Measurements from ENCODE around the gene CIPC. TPM values are rescaled to one million over a fixed set of nuclear protein-coding genes. Genes with fewer than 3 reads are reported as not detected.

CIPC gene
- total RNA-seq, 2 donors from 2014 or later: 11.2 to 13.4 TPM

- H3K4me3 Mint-ChIP-seq: peak overlapping the region; percentile 97
- H3K27me3 Mint-ChIP-seq: no peaks in the 10 kb centered on the region
- no peaks in the 10 kb centered on the region for H3K9me3 ChIP-seq (ENCODE audit: control insufficient read depth, low read length, poor library complexity, severe bottlenecking)
- H3K36me3 Mint-ChIP-seq (ENCODE audit: low read depth): peaks cover 4% of the 10 kb centered on the region
- peaks cover 42% of the 10 kb centered on the region for H3K4me1 Mint-ChIP-seq
- DNase-seq: no peak
- H3K27ac Mint-ChIP-seq: peak overlapping the region; percentile 97
- ATAC-seq: no peak
These were observed 1.5 kb downstream of the CIPC start for GRCh38 chr14:77099425-77100167.

- ATAC-seq (no peak), DNase-seq (no peak)
- H3K27ac Mint-ChIP-seq: peak overlapping the region; percentile 51
- peak overlapping the region; percentile 25 for H3K4me3 Mint-ChIP-seq
- no peaks in the 10 kb centered on the region for H3K9me3 ChIP-seq (ENCODE audit: control insufficient read depth, low read length, poor library complexity, severe bottlenecking)
- H3K4me1 Mint-ChIP-seq: peaks cover 40% of the 10 kb centered on the region
- H3K27me3 Mint-ChIP-seq: no peaks in the 10 kb centered on the region
- peaks cover 4% of the 10 kb centered on the region for H3K36me3 Mint-ChIP-seq (ENCODE audit: low read depth)
These were observed 2.9 kb downstream of the CIPC start for GRCh38 chr14:77100961-77101360.

GRCh38 chr14:77102154-77102553, 4.1 kb downstream of the CIPC start:
- H3K4me1 Mint-ChIP-seq: peaks cover 40% of the 10 kb centered on the region
- H3K27ac Mint-ChIP-seq: no peak overlapping the region
- no peaks in the 10 kb centered on the region for H3K9me3 ChIP-seq (ENCODE audit: control insufficient read depth, low read length, poor library complexity, severe bottlenecking)
- peaks cover 4% of the 10 kb centered on the region for H3K36me3 Mint-ChIP-seq (ENCODE audit: low read depth)
- no peaks in the 10 kb centered on the region for H3K27me3 Mint-ChIP-seq
- ATAC-seq: no peak
- H3K4me3 Mint-ChIP-seq: no peak overlapping the region
- DNase-seq: no peak

- no peaks in the 10 kb centered on the region for H3K27me3 Mint-ChIP-seq
- ATAC-seq (no peak), DNase-seq (no peak)
- no peak overlapping the region for H3K4me3 Mint-ChIP-seq
- H3K27ac Mint-ChIP-seq: no peak overlapping the region
- peaks cover 32% of the 10 kb centered on the region for H3K4me1 Mint-ChIP-seq
- no peaks in the 10 kb centered on the region for H3K9me3 ChIP-seq (ENCODE audit: control insufficient read depth, low read length, poor library complexity, severe bottlenecking)
- peaks cover 8% of the 10 kb centered on the region for H3K36me3 Mint-ChIP-seq (ENCODE audit: low read depth)
These were observed 5.4 kb downstream of the CIPC start for GRCh38 chr14:77103475-77103874.

- ATAC-seq (no peak), DNase-seq (no peak)
- H3K9me3 ChIP-seq (ENCODE audit: control insufficient read depth, low read length, poor library complexity, severe bottlenecking): no peaks in the 10 kb centered on the region
- H3K4me1 Mint-ChIP-seq: peaks cover 31% of the 10 kb centered on the region
- no peaks in the 10 kb centered on the region for H3K27me3 Mint-ChIP-seq
- peaks cover 9% of the 10 kb centered on the region for H3K36me3 Mint-ChIP-seq (ENCODE audit: low read depth)
- H3K27ac Mint-ChIP-seq: peak overlapping the region; percentile 62
- H3K4me3 Mint-ChIP-seq: no peak overlapping the region
These were observed 5.9 kb downstream of the CIPC start for GRCh38 chr14:77103951-77104350.

- no peaks in the 10 kb centered on the region for H3K9me3 ChIP-seq (ENCODE audit: control insufficient read depth, low read length, poor library complexity, severe bottlenecking)
- Mint-ChIP-seq H3K27ac (peak overlapping the region; percentile 62), H3K4me3 (no peak overlapping the region), H3K36me3 (ENCODE audit: low read depth) (peaks cover 10% of the 10 kb centered on the region), H3K27me3 (no peaks in the 10 kb centered on the region), H3K4me1 (peaks cover 28% of the 10 kb centered on the region)
- no peak for DNase-seq
- ATAC-seq: no peak
These were observed 6.3 kb downstream of the CIPC start for GRCh38 chr14:77104393-77104792.

GRCh38 chr14:77105145-77105939, 7.3 kb downstream of the CIPC start:
- Mint-ChIP-seq H3K4me3 (no peak overlapping the region), H3K4me1 (peaks cover 23% of the 10 kb centered on the region), H3K36me3 (ENCODE audit: low read depth) (peaks cover 10% of the 10 kb centered on the region), H3K27ac (peak overlapping the region; percentile 62), H3K27me3 (no peaks in the 10 kb centered on the region)
- ATAC-seq: no peak
- no peak for DNase-seq
- H3K9me3 ChIP-seq (ENCODE audit: control insufficient read depth, low read length, poor library complexity, severe bottlenecking): no peaks in the 10 kb centered on the region

- Mint-ChIP-seq H3K4me1 (peaks cover 14% of the 10 kb centered on the region), H3K27ac (no peak overlapping the region), H3K36me3 (ENCODE audit: low read depth) (peaks cover 10% of the 10 kb centered on the region), H3K4me3 (no peak overlapping the region), H3K27me3 (no peaks in the 10 kb centered on the region)
- DNase-seq: no peak
- no peak for ATAC-seq
- H3K9me3 ChIP-seq (ENCODE audit: control insufficient read depth, low read length, poor library complexity, severe bottlenecking): no peaks in the 10 kb centered on the region
These were observed 8.6 kb downstream of the CIPC start for GRCh38 chr14:77106666-77107065.

- ATAC-seq: no peak
- DNase-seq: no peak
- H3K27ac Mint-ChIP-seq: no peak overlapping the region
- peaks cover 10% of the 10 kb centered on the region for H3K36me3 Mint-ChIP-seq (ENCODE audit: low read depth)
- H3K27me3 Mint-ChIP-seq: no peaks in the 10 kb centered on the region
- peaks cover 14% of the 10 kb centered on the region for H3K4me1 Mint-ChIP-seq
- H3K9me3 ChIP-seq (ENCODE audit: control insufficient read depth, low read length, poor library complexity, severe bottlenecking): no peaks in the 10 kb centered on the region
- no peak overlapping the region for H3K4me3 Mint-ChIP-seq
These were observed 9.2 kb downstream of the CIPC start for GRCh38 chr14:77107228-77107627.

- Mint-ChIP-seq H3K27me3 (no peaks in the 10 kb centered on the region), H3K36me3 (ENCODE audit: low read depth) (peaks cover 10% of the 10 kb centered on the region), H3K27ac (no peak overlapping the region), H3K4me1 (peaks cover 13% of the 10 kb centered on the region), H3K4me3 (no peak overlapping the region)
- DNase-seq (no peak), ATAC-seq (no peak)
- H3K9me3 ChIP-seq (ENCODE audit: control insufficient read depth, low read length, poor library complexity, severe bottlenecking): no peaks in the 10 kb centered on the region
These were observed 10.7 kb downstream of the CIPC start for GRCh38 chr14:77108753-77109152.

GRCh38 chr14:77109656-77110055, 11.6 kb downstream of the CIPC start:
- H3K4me3 Mint-ChIP-seq: no peak overlapping the region
- DNase-seq (no peak), ATAC-seq (no peak)
- peaks cover 8% of the 10 kb centered on the region for H3K36me3 Mint-ChIP-seq (ENCODE audit: low read depth)
- no peaks in the 10 kb centered on the region for H3K27me3 Mint-ChIP-seq
- no peak overlapping the region for H3K27ac Mint-ChIP-seq
- peaks cover 8% of the 10 kb centered on the region for H3K4me1 Mint-ChIP-seq
- H3K9me3 ChIP-seq (ENCODE audit: control insufficient read depth, low read length, poor library complexity, severe bottlenecking): no peaks in the 10 kb centered on the region

GRCh38 chr14:77110286-77110685, 12.2 kb downstream of the CIPC start:
- peaks cover 7% of the 10 kb centered on the region for H3K4me1 Mint-ChIP-seq
- DNase-seq: no peak
- no peaks in the 10 kb centered on the region for H3K27me3 Mint-ChIP-seq
- ATAC-seq: no peak
- H3K4me3 Mint-ChIP-seq: no peak overlapping the region
- peaks cover 8% of the 10 kb centered on the region for H3K36me3 Mint-ChIP-seq (ENCODE audit: low read depth)
- no peaks in the 10 kb centered on the region for H3K9me3 ChIP-seq (ENCODE audit: control insufficient read depth, low read length, poor library complexity, severe bottlenecking)
- H3K27ac Mint-ChIP-seq: no peak overlapping the region

GRCh38 chr14:77111021-77111420, 13.0 kb downstream of the CIPC start:
- no peaks in the 10 kb centered on the region for H3K27me3 Mint-ChIP-seq
- no peak overlapping the region for H3K4me3 Mint-ChIP-seq
- H3K27ac Mint-ChIP-seq: no peak overlapping the region
- ATAC-seq: no peak
- peaks cover 8% of the 10 kb centered on the region for H3K36me3 Mint-ChIP-seq (ENCODE audit: low read depth)
- H3K9me3 ChIP-seq (ENCODE audit: control insufficient read depth, low read length, poor library complexity, severe bottlenecking): no peaks in the 10 kb centered on the region
- DNase-seq: no peak
- H3K4me1 Mint-ChIP-seq: peaks cover 7% of the 10 kb centered on the region
